NCI-H226 (cell line): ENCODE data around the gene SLC2A6.

Experiments used
- DNase-seq: peaks from one replicate; pipeline ENCODE4 v3.0.0-alpha.2; 2015

SLC2A6 gene

DNA sequence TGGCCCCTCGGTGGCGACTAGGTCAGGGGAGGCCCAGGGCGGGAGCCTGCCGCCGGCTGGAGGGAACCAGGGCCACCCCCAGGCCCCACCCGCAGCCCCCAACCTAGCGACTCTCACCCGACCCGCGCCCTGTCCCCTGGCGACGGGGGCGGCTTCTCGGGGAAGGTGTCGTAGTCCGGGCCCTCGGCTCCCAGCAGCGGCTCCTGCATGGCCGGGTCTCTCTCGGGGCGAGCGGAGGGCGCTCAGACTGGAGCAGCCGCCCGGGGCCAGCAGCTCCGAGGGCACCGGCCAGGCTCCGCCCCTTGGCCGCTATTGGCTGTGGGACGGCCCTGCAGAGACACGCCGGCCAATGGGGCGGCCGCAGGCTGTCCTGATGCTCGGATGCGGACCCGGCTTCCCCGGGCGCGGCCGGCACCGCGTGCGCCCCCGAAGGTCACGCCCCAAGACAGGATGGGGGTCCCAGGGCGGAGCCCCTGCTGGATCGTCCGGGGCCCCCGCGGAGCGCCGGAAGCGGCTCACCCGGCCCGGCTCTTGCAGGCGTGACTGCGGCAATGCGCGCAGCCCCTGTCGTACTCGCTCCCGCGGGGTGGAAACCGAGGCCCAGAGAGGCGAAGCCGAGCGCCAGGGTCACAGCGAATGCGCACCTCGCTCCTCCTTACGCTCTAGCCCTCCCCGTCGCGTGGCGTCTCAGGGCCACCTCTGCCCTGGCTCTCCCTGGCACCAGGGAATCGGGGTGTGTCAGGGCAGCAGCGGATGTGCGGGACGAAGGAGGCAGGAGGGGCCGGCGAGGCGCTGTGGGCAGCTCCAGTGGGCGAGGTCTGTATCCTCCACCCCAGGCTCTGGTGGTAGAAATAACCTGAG lies at the start of gene SLC2A6:
SLC2A6 (minus strand) TSS at position 249 of the 861 bp plus-strand sequence; CDS start at position 209, 40 bp downstream.
- peak; percentile 93 for DNase-seq

GRCh38 chr9:133528001-133528875 lies 49.3 kb upstream of the SLC2A6 start:
- no peak for DNase-seq

GRCh38 chr9:133527444-133527920 lies 48.6 kb upstream of the SLC2A6 start:
- DNase-seq, result no peak

DNA sequence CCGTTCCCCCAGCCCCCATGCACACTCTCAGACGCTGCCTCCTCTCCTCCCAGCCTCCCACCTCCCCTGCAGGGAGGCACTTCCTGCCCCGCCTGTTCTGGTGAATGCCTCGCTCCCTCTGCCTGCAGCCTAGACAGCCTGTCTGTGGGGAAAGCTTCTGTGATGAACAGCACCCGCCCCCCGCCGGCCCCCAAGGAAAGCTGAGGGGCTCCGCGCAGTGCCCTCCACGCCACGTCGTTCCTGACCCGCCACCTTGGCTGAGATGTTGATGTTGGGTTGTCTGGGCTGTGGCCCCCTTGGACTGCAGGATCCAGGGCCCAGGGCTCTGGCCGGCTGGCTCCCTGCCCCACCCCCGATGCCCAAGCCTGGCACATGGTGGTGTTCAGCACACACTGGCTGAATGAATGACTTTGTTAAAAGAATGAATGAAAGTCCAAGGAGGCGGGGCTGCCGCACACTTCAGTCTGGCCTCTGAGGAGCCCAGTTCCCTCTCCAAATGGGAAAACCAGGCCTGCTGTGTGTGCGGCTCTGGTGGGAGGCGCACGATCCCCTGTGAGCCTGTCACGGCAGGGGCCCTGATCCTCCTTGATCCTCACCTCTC lies 47.9 kb upstream of the SLC2A6 start:
- DNase-seq, result peak; percentile 45

DNA sequence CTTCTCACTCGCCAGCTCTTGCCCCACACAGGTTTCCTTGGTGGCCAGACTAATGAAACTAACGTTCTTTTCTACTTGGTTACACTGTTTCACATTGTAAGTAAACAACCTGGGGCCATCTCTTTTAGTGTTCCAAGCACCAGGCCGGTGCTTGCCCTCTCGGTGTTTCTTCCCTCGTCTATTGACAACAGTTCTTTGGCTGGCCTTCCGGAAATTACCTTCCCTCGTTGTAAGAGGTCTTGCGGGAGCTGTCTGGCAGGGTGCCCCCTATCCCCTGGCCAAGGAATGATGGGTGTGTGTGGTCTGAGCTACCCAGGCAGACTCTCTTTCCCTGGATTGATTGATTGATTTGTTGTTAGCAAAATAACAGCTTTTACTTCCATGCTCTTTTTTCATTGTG lies 46.8 kb upstream of the SLC2A6 start:
- DNase-seq, result no peak

DNA sequence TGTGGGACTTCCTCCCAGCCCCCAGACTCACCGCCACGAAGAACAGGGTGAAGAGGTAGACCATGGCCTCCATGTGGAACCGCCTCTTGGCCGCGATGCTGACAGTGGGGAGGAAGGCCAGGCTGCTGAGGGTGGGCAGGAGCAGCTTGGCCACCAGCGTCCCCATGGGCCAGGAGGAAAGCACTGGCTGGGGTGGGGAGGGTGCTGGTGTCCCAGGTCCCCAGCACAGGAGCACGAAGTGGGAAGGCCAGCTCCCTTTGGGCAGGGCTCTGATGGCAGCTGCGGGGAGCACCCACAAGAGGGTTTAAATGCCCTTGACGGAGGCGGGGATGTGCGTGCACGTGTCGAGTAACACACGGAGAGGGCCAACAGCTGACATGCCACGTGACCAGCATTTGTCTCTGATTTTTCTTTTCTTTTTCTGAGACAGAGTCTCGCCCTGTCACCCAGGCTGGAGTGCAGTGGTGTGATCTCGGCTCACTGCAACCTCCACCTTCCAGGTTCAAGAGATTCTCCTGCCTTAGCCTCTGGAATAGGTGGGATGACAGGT lies 45.9 kb upstream of the SLC2A6 start, which contains the start of gene MYMK:
MYMK (minus strand) TSS at position 281 of the 550 bp plus-strand sequence; CDS start at position 166, 115 bp downstream.
- DNase-seq, result no peak

DNA sequence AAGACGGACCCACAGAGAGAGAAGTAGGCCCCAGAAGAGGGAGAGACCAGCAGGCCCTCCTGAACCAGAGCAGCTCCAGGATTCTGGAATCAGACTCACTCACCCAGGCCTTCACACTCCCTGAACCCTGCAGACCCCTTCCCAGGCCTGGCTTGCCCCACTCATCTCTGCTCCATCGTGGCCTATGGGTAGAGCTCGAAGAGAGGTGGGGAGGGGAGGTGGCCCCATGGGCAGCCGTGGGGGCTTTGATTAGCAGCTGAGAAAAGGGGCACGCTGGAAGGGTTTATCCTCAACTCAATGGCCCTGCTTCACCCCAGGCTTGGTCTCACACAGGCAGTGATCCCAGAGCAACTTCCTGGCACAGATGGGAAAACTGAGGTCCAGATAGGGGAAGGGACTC lies 45.2 kb upstream of the SLC2A6 start:
- no peak for DNase-seq

DNA sequence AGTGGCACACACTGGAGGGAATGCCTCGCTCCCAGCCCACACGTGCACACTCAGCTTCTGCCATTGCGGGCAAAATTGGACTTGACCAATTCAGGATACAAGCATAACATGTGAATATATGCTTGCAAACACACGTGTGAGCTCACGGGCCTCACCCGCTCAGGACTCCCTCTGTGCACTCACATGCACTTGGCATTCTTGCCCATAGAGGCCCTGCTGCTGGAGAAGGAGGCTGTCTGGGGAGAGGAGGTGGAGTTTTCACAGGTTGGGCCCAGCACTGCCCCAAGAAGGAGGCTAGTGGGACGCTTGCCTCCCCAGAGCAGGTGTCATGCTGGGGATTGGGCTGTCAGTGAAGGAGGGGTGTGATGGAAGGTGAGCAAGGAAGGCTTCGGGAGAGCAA lies 44.2 kb upstream of the SLC2A6 start:
- DNase-seq, result no peak

DNA sequence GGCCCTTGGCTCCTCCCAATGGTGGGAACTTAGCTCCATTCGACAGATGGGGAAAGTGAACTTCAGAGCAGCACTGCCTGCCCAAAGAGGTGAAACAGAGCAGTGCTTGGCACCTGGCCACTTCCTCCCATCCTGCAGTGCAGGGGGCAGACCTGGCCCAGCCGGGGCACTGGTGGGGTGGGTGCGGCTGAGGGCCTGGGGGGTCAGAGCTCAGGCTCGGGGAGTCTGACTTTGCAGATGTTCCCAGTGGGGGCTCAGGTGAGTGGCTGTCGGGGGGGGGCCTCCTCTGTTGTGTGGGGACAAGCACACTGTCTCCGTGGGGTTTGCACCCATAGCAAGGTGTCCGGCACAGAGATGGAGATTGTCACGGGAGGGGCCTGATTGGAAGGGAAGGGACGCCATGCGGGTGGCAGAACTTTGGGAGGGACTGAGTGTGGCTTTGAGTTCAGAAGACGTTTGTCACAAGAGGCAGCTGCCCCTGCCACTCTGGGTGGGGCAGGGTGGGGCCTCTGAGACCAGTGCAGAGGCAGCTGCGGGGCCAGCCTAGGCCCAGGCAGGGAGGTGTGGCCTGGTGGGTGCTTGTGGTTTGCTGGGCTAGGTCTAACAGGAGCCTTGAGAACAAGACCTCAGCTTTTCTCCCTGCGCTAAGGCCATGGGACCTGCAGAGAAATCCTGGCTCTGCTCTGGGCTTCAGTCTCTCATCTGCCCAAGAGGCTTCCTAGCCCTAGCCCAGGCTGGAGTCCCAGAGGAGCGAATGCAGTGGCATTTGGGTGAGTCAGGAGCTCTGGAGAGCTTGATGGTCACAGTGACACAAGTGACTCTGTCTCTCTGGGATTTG lies 43.4 kb upstream of the SLC2A6 start:
- no peak for DNase-seq

DNA sequence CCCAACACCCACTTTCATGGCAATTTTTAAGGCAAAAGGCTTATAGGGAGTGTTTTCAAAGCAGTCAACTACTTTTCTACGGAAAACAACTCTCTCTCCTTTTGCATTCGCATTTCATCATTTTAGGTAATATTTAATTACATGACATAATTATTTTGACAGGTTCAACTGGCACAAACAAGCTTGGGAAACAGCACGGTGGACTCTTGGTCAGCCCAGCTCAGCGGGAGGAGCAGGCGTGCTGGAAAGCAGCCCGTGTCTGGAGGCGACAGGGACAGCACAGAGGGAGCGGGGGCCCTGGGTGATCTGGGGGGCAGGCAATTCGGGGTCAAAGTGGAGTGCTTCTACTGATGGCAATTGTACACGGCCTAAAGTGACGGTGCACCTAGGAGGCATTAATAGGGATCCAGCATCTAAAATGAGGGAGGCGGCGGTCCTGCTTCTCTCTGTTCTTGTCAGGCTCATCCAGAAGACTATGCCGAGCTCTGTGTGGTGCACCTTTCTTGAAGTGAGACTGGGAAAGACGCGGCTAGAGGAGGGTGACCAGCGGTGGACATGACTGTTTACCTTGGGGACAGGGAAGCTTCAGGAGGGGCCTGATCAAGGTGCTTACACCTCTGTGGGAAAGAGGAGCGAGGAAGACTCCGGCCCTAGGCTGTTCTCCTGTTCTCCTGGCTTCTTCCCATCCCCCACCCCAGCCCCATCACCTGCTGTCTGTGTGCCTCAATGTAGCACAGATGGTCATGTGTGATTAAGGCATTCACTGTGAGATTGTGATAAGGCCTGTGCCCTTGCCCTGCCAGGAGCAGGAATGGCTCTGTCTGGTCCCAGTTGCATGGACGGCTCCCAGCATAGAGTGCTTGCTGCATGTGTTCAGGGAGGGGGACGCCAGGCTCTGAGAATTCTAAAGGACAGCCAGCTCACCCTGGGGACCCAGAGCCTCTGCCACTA lies 42.5 kb upstream of the SLC2A6 start:
- no peak for DNase-seq

DNA sequence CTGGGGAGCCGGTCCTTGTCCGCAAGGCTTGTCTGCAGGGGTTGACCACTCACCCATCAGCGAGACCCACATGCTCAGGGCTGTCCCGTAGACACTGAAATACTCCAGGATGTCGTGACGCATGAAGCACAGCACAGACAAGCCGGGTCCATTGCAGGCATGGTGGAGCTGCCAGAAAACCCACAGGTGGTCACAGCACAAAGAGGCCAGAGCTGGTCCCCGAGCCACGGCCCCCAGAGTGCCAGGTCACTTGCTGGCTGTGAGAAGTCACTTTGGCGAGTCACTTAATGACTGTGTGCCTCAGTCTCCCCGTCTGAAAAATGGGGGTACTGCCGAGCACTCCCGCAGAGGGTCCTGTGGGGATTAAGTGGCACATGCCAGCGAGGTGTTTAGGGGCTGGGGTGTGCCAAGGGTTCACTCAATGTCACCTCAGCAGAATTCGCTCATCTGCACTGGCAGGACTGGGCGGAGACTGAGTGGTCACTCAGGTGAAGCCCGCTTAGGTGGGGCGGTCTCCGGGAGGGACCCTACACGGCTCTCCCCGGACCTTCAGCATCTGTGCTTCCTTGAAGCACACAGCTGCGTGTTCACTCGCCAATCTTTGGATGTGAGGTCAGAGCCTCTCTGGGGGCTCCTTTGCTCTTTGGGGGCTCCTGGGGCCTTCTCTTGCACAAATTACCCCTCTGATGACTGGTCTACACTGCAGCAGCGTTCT lies 41.4 kb upstream of the SLC2A6 start:
- no peak for DNase-seq

DNA sequence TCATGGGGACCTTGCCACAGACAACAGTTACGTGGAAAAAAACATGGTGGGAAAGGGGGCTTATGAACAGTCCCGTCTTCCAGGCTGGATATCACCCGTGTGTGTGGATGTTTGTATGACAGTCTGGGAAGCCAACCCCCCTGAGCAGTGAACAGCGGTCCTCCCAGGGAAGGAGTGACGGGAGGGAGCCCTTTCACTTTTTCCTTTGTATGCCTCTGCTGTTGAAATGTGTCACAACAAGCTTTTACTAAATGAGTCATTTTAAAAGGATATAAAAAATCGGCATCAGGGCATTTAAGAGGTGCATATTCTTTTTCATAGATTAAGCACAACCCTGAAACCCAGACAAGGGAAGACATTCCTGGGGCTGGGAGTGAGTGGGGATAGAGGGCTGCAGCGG lies 40.8 kb upstream of the SLC2A6 start:
- no peak for DNase-seq

- DNase-seq, result no peak
These were observed 40.0 kb upstream of the SLC2A6 start for GRCh38 chr9:133518706-133519449.

GRCh38 chr9:133518200-133518599 lies 39.3 kb upstream of the SLC2A6 start:
- DNase-seq, result no peak

GRCh38 chr9:133517711-133518110 lies 38.8 kb upstream of the SLC2A6 start:
- DNase-seq, result no peak

DNA sequence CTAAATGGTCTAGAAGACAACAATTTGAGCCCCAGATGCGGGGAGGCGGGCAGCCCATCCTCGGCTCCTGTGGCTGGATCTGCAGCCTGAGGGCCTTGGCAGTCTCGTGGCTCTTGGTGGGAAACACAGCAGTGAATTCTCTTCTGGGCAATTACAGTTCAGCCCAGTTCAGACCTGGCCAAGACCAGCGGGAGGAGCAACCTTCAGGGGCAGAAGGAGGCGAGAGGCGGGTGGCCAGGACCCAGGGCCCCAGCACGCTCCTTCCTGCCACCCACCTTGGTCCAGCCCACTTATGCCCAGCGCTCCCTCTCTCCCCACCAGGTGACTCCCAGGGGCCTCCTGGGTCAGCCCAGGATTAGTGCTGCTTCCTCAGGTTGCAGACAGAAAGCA lies 38.1 kb upstream of the SLC2A6 start:
- no peak for DNase-seq

- DNase-seq, result no peak
These were observed 37.5 kb upstream of the SLC2A6 start for GRCh38 chr9:133516256-133516960.

- no peak for DNase-seq
These were observed 36.8 kb upstream of the SLC2A6 start for GRCh38 chr9:133515615-133516255.
